H1 (cell line): ENCODE data around the gene OVCH2.

Experiments
- ATF2 ChIP-seq: IDR thresholded peaks from 2 replicates; pipeline ENCODE4 v1.6.1; 2012; ENCODE audit warnings: low read length, inconsistent platforms
- ATF3 ChIP-seq: IDR thresholded peaks from 2 replicates; pipeline ENCODE4 v1.6.1; 2011; ENCODE audit warnings: low read depth, mild to moderate bottlenecking, low read length; ENCODE audit not compliant: insufficient read depth
- CREB1 ChIP-seq: IDR thresholded peaks from 2 replicates; pipeline ENCODE4 v1.6.1; 2012; ENCODE audit warnings: inconsistent platforms
- CTCF ChIP-seq, 3 experiments: IDR thresholded peaks; 1 replicate in 2 of 3; 2 replicates in 1 of 3; pipeline versions ENCODE4 v1.5.1 to v1.6.1; 2011; ENCODE audit warnings: low read length in 3 of 3, mild to moderate bottlenecking in 3 of 3, inconsistent platforms in 2 of 3, low read depth in 1 of 3, moderate library complexity in 1 of 3; ENCODE audit not compliant: insufficient read depth in 1 of 3; ENCODE audit errors: control extremely low read depth in 1 of 3
- HDAC6 ChIP-seq: IDR thresholded peaks from one replicate; pipeline ENCODE4 v1.7.1; 2012; ENCODE audit warnings: low read depth, mild to moderate bottlenecking, inconsistent platforms, low read length, moderate library complexity
- KDM4A ChIP-seq: IDR thresholded peaks from one replicate; pipeline ENCODE4 v1.7.1; 2012; ENCODE audit warnings: low read depth, mild to moderate bottlenecking, moderate library complexity, low read length, inconsistent platforms; ENCODE audit not compliant: severe bottlenecking
- POLR2A ChIP-seq, 2 experiments: IDR thresholded peaks; 1 replicate in 1 of 2; 2 replicates in 1 of 2; pipeline ENCODE4 v1.6.1; 2011; ENCODE audit warnings: low read depth in 2 of 2, low read length in 2 of 2, mild to moderate bottlenecking in 2 of 2; ENCODE audit errors: control extremely low read depth in 1 of 2
- YY1 ChIP-seq: IDR thresholded peaks from 2 replicates; pipeline ENCODE4 v1.6.1; 2011; ENCODE audit warnings: low read depth, mild to moderate bottlenecking, low read length
- TF ChIP-seq, protein P1 (sequence below): IDR thresholded peaks from 2 replicates; pipeline ENCODE4 v1.6.1; 2012; ENCODE audit warnings: inconsistent platforms

DNA sequence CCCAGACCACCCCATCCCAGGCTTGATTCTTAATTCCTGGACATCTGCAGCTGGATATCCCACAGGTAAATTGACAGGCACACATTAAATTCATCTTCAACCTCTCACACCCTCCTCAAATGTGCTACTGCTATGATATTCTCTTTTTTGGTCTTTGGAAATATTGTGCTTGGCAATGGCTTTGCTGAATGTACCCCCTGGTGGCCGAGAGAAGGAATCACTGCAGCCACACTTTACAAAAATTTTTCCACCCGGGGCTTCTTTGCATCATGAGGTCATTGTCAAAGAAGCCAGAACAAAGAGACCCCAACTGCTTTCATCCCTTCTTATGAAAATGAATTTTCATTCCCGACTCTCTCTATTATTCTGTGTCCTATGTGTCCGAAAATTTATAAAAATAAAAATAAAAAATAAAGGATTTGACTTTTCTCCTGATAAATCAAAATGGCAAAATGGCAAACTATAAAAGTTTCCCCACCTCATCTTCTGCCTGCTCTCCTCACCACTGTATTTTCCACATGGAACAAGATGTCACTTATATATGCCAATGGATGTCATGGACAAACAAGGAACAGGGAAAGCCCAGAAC, 17.9 kb downstream of the OVCH2 start:
- no peak for TF ChIP-seq KDM4A
- peak; percentile 26 to 63 (median 60) for TF ChIP-seq CTCF (IDR thresholded peaks at IDR 0.05; ENCODE audit: control extremely low read depth in 1 of 3, insufficient read depth in 1 of 3, low read depth in 1 of 3, low read length in 3 of 3)
- TF ChIP-seq YY1, result no peak
- TF ChIP-seq, protein P1, sequence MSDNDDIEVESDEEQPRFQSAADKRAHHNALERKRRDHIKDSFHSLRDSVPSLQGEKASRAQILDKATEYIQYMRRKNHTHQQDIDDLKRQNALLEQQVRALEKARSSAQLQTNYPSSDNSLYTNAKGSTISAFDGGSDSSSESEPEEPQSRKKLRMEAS, result no peak
- no peak for TF ChIP-seq CREB1
- TF ChIP-seq POLR2A (IDR thresholded peaks at IDR 0.05; ENCODE audit: control extremely low read depth in 1 of 2, low read depth in 2 of 2, low read length in 2 of 2), result no peak
- TF ChIP-seq ATF2, result no peak
- TF ChIP-seq ATF3, result no peak
- TF ChIP-seq HDAC6, result no peak
